ENCODE data around the gene PHACTR2.

DNA sequence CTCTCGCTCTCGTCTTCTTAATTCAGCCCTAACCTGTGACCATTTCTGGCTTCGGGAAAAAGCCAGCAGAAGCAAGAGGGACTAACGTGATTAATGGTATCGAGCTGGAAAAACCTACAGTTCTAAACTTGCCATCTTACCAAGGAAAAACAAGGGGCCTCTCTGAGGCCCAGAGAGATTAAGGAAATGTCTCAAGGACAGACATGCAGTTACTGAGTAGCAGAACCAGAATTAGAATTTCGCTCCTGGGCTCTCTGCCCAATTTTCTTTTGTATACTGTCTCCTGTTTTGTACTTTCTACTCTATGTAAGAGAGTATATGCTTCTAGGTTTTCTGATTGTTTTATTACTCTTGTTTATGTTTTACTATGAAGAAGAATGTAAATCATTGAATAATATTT lies 97.6 kb downstream of the PHACTR2 start:
- TF ChIP-seq, protein P1, sequence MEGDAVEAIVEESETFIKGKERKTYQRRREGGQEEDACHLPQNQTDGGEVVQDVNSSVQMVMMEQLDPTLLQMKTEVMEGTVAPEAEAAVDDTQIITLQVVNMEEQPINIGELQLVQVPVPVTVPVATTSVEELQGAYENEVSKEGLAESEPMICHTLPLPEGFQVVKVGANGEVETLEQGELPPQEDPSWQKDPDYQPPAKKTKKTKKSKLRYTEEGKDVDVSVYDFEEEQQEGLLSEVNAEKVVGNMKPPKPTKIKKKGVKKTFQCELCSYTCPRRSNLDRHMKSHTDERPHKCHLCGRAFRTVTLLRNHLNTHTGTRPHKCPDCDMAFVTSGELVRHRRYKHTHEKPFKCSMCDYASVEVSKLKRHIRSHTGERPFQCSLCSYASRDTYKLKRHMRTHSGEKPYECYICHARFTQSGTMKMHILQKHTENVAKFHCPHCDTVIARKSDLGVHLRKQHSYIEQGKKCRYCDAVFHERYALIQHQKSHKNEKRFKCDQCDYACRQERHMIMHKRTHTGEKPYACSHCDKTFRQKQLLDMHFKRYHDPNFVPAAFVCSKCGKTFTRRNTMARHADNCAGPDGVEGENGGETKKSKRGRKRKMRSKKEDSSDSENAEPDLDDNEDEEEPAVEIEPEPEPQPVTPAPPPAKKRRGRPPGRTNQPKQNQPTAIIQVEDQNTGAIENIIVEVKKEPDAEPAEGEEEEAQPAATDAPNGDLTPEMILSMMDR (IDR thresholded peaks at IDR 0.05), result no peak
- TF ChIP-seq POLR2A (IDR thresholded peaks at IDR 0.05), result no peak

Data from heart left ventricle (tissue), 13 donors.